MCF 10A (cell line): ENCODE measurements around the gene ADAM15. TPM values are rescaled to one million over a fixed set of nuclear protein-coding genes. Genes with fewer than 3 reads are reported as not detected.

Experiments
- BruUV-seq: library from RNA; stranded (reverse); fragments of 400-500 nt; replicated peaks from 2 replicates; lab custom pipeline; 2021; lab: Mats Ljungman, UMichigan
- CTCF ChIA-PET: fragments of 300-600 bp; sonication (Branson Sonifier 250); formaldehyde crosslinking; extraction: SDS; loops from one replicate; lab custom pipeline; 2021; ENCODE audit warnings: antibody characterized with exemption, inconsistent platforms; lab: Yijun Ruan, JAX
- POLR2A ChIA-PET: fragments of 300-600, 350-650 bp; sonication (Branson Sonifier 250); formaldehyde crosslinking; extraction: SDS; loops from one replicate; lab custom pipeline; 2020; ENCODE audit warnings: antibody characterized with exemption, inconsistent platforms; lab: Yijun Ruan, JAX
- DNase-seq: peaks from one replicate; pipeline ENCODE4 v3.0.0-alpha.2; 2018; ENCODE audit not compliant: unreplicated experiment
- H3K27ac Mint-ChIP-seq: one replicate; pipeline ENCODE4 v1.8.0; 2022; ENCODE audit warnings: mild to moderate bottlenecking, low read depth, mixed read lengths; ENCODE audit not compliant: unreplicated experiment
- H3K27me3 Mint-ChIP-seq: one replicate; pipeline ENCODE4 v1.8.0; 2022; ENCODE audit warnings: mixed read lengths; ENCODE audit not compliant: insufficient read depth, unreplicated experiment
- H3K36me3 Mint-ChIP-seq: one replicate; pipeline ENCODE4 v1.8.0; 2022; ENCODE audit warnings: mild to moderate bottlenecking, moderate library complexity, mixed read lengths; ENCODE audit not compliant: insufficient read depth, unreplicated experiment
- H3K4me1 Mint-ChIP-seq: one replicate; pipeline ENCODE4 v1.8.0; 2022; ENCODE audit warnings: mixed read lengths; ENCODE audit not compliant: insufficient read depth, unreplicated experiment
- H3K4me3 Mint-ChIP-seq: one replicate; pipeline ENCODE4 v1.8.0; 2022; ENCODE audit warnings: mild to moderate bottlenecking, moderate library complexity, mixed read lengths; ENCODE audit not compliant: unreplicated experiment
- H3K9me3 Mint-ChIP-seq: one replicate; pipeline ENCODE4 v1.8.0; 2022; ENCODE audit warnings: mixed read lengths; ENCODE audit not compliant: unreplicated experiment
- intact Hi-C: fragments of 100-400 bp; cut with micrococcal nuclease; formaldehyde crosslinking; loops from 2 replicates; pipeline ENCODE4 v1.14.1; 2022
- total RNA-seq: library from RNA; stranded (reverse); gene quantifications from 2 replicates; pipeline ENCODE4 v1.2.3, GENCODE V29; 2022
- TF ChIP-seq, protein P1 (sequence below): fragments of 200-600 bp; IDR thresholded peaks from one replicate; pipeline ENCODE4 v1.8.0; 2022; ENCODE audit warnings: antibody characterized with exemption, mild to moderate bottlenecking; ENCODE audit not compliant: unreplicated experiment

Gene ADAM15
- total RNA-seq, 1 experiment from 2014 or later, result 385 TPM

DNA sequence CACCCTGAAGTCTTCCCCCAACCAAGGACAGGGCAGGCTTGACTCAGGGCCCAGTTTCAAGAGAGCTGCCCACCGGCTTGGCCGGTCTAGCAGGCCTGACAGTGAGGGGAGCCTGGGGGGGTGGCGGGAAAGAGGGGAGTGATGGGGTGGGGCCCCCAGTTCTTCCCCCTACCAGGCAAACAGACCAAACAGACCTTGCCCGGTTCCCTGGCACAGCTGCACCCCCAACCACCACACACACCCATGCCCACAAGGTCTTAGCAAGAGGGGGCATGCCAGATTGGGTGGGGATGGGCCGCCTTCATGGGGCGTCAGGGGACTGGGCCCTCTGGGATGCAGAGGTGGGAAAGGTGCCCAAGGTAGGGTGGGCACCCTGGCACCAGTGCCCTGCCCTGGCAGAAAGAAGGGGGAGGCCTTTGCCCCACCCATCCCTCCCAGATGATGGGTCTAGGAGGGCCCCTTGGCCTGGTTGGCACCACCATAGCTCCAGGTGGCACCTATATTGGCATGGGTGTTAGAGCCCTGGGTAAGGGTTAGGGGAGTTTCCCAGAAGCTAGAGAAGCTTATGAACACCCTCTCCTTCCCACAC lies 39.6 kb upstream of the ADAM15 start:
- Mint-ChIP-seq H3K9me3 (no peaks in the 10 kb centered on the region), H3K27ac (peak overlapping the region; percentile 86), H3K4me1 (peaks cover 76% of the 10 kb centered on the region), H3K4me3 (peak overlapping the region; percentile 84), H3K27me3 (no peaks in the 10 kb centered on the region), H3K36me3 (peaks cover 69% of the 10 kb centered on the region)
- BruUV-seq, result no TSS peak
- no peak for DNase-seq
- CTCF ChIA-PET, result interaction anchor here (0.5 to 14.4 kb wide), 6 partner anchors 27 to 863 kb away, joined by 3 to 390 read pairs (median 3); partner anchors contain the start of gene ADAM15
- POLR2A ChIA-PET, result interaction anchor here (0.5 to 14.0 kb wide), 12 partner anchors 7 to 613 kb away, joined by 3 to 312 read pairs (median 7); partner anchors contain the start of genes ADAM15, CKS1B, FLAD1 and PBXIP1
- intact Hi-C loops, result no loop called here
- TF ChIP-seq, protein P1, sequence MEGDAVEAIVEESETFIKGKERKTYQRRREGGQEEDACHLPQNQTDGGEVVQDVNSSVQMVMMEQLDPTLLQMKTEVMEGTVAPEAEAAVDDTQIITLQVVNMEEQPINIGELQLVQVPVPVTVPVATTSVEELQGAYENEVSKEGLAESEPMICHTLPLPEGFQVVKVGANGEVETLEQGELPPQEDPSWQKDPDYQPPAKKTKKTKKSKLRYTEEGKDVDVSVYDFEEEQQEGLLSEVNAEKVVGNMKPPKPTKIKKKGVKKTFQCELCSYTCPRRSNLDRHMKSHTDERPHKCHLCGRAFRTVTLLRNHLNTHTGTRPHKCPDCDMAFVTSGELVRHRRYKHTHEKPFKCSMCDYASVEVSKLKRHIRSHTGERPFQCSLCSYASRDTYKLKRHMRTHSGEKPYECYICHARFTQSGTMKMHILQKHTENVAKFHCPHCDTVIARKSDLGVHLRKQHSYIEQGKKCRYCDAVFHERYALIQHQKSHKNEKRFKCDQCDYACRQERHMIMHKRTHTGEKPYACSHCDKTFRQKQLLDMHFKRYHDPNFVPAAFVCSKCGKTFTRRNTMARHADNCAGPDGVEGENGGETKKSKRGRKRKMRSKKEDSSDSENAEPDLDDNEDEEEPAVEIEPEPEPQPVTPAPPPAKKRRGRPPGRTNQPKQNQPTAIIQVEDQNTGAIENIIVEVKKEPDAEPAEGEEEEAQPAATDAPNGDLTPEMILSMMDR, result no peak

DNA sequence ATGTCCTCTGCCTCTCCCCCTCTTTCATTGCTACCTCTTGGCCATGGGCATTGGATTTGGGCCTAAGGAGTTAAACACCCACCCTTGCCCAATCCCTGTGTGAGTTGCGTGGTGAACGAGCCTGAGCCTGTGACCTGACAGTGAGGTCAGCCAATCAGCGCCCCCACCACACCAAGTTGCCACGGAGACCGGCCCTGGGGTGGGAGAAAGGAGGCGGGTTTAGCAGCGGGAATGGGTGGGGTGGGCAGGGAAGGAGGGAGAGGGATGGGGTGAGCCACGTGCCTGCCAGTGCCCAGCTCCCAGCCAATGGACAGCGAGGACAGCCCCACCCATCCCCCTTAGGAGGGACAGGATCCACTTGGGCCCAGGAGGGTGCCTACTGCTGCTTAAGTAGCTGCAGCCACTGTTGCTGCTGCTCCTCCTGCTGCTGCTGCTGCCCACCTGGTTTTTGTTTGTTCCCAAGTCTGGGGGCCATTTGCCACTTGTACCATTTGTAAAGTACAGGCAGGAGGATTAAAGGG lies 39.0 kb upstream of the ADAM15 start:
- Mint-ChIP-seq H3K27ac (peak overlapping the region; percentile 86), H3K4me3 (peak overlapping the region; percentile 70)
- POLR2A ChIA-PET, result interaction anchor here (0.6 to 14.0 kb wide), 16 partner anchors 8 to 117 kb away, joined by 3 to 312 read pairs (median 5); partner anchors contain the start of genes ADAM15, CKS1B, FLAD1 and PBXIP1

DNA sequence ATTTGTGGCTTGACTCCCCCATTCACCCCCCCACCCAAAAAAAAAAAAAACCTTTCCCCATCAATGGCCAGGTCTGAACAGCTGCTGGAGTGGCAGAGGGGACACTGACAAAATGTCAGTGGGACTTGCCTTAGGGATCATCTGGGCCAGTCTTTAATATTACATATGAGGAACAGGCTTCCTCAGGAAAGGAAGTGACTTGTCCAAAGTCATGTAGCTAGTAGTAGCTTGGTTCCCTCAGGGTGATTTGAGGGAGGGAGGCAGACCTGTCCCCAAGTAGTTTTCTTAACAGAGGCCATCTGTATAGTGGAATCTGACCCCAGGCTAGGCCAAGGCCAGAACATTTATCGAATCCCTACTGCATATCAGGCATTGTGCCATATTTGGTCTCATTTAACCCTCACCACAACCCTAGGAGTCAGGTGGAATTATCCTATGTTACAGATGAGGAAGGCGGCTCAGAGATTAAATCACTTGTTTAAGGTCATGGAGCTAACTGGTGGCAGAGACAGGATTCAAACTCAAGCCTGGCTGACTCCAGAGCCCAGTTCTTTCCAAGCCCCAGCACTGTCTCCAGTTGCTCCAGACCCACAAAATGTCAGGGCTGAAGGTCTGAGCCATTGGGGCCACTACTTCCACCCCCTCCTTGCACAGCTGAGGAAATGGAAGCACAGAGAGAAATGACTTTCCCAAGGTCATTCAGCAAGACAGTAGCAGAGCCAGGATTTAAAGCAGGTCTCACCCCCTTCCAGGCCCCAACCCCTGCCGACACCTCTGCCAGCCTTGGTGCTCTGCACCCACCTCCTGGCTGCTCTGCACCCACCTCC lies 38.1 kb upstream of the ADAM15 start:
- peaks cover 71% of the 10 kb centered on the region for H3K4me1 Mint-ChIP-seq
- H3K9me3 Mint-ChIP-seq, result no peaks in the 10 kb centered on the region
- ChIA-PET POLR2A (interaction anchor here (0.9 to 14.0 kb wide), 16 partner anchors 9 to 116 kb away, joined by 3 to 312 read pairs (median 5); partner anchors contain the start of genes ADAM15, CKS1B, FLAD1 and PBXIP1), CTCF (interaction anchor here (0.5 to 14.4 kb wide), 10 partner anchors 9 to 1397 kb away, joined by 3 to 390 read pairs (median 4); partner anchors contain the start of genes ADAM15 and S100A14)
- TF ChIP-seq, protein P1, result no peak
- intact Hi-C loops, result no loop called here
- no peak for DNase-seq
- no peaks in the 10 kb centered on the region for H3K27me3 Mint-ChIP-seq
- H3K27ac Mint-ChIP-seq, result peak overlapping the region; percentile 86
- peaks cover 83% of the 10 kb centered on the region for H3K36me3 Mint-ChIP-seq
- peak overlapping the region; percentile 70 for H3K4me3 Mint-ChIP-seq
- no TSS peak for BruUV-seq

More for the DNA sequence above, 39.0 kb upstream of the ADAM15 start:
- TF ChIP-seq, protein P1, result no peak
- Mint-ChIP-seq H3K36me3 (peaks cover 74% of the 10 kb centered on the region), H3K27me3 (no peaks in the 10 kb centered on the region), H3K4me1 (peaks cover 76% of the 10 kb centered on the region), H3K9me3 (no peaks in the 10 kb centered on the region)
- intact Hi-C loops, result no loop called here
- DNase-seq, result peak; percentile 95
- CTCF ChIA-PET, result interaction anchor here (0.5 to 14.4 kb wide), 8 partner anchors 8 to 460 kb away, joined by 3 to 390 read pairs (median 4); partner anchors contain the start of gene ADAM15
- no TSS peak for BruUV-seq
